Muscle of arm (tissue), 12 donors: ENCODE measurements around the gene ACTR1B. TPM values are rescaled to one million over a fixed set of nuclear protein-coding genes. Genes with fewer than 3 reads are reported as not detected.
"Not testable (repeated sequence)": the region's sequence is repeated elsewhere in the genome, so short reads cannot be mapped to it uniquely, and the experiment has no call there.

Source experiments
- DNase-seq: peaks from one replicate; pipeline ENCODE4 v3.0.0-alpha.2; 2013
- polyA plus RNA-seq, 12 donors: library from polyadenylated mRNA; unstranded; fragments of 120-200 nt; gene quantifications; one replicate each; pipeline ENCODE4 v1.2.1, GENCODE V29; 2013; ENCODE audit not compliant: insufficient read length in 12 of 12

ACTR1B gene
- polyA plus RNA-seq, 12 donors = 29.8 to 50.0 (median 43.0) TPM; not detected in 1

- DNase-seq = not testable (repeated sequence)
Measured at GRCh38 chr2:97622976-97623375, 40.9 kb downstream of the ACTR1B start.

- not testable (repeated sequence) for DNase-seq
Measured at GRCh38 chr2:97620492-97620891, 43.4 kb downstream of the ACTR1B start.

DNA sequence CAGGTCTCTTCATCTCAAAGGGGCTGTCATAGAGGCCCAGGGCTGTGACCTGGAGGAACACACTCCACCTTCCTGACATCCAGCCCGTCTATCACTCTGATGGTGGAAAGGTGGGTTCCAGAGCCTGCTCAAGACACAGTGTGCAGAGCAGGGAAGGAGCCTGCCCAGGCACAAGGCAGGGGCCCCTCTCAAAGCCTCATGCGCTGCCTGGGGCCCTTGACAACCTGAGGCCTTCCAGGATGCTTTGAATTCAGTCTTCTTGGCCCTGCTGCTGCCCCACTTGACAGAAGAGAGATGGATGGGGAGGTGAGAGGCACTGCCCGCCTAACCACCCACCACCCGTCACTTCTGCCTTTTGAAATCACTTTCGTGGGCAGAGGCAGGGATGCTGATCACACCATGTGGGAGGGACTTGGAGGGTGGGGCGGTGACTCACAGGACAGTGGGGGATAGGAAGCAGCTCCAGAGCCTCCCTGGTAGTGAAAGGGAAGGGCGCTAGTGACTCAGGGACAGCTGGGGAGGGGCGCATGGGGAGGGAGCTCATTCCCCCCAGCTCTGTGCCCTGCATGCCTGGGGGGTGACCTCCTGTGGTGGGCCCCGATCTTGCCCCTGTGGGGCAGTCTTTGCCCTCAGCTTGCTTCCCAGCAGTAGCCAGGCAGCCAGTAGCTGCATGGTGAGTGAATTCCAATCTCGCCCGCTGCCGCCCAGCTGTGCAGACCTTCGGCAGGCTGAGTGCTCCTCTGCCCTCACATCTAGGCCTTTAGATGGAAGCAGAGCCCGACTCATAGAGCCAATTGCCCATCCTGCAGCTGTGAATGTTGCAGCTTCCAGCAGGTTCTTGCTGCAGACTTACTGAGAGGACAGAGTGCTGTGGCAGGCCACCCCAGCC lies 44.7 kb downstream of the ACTR1B start:
- DNase-seq = not testable (repeated sequence)

DNA sequence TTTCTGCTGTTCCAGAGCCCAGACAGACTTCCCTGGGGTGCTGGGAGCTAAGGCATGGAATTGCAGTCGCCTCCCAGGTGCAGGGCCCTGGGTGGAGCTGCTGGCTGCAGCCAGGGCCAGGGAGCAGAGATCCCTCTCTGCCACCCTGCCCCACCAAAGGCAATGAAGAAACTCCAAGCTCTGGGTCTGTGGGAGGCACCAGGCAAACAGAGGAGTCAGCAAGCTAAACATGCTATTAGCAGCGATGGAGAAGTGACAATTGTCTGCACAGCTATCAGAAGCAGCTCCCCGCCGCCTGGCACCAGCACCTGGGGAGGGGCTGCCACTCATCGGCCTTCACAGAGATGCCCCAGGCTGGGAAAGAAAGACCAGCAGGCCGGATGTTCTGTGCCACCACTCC lies 45.9 kb downstream of the ACTR1B start:
- no peak for DNase-seq

GRCh38 chr2:97615746-97616145 lies 48.1 kb downstream of the ACTR1B start:
- not testable (repeated sequence) for DNase-seq

GRCh38 chr2:97611895-97612294 lies 51.9 kb downstream of the ACTR1B start:
- DNase-seq = not testable (repeated sequence)

DNA sequence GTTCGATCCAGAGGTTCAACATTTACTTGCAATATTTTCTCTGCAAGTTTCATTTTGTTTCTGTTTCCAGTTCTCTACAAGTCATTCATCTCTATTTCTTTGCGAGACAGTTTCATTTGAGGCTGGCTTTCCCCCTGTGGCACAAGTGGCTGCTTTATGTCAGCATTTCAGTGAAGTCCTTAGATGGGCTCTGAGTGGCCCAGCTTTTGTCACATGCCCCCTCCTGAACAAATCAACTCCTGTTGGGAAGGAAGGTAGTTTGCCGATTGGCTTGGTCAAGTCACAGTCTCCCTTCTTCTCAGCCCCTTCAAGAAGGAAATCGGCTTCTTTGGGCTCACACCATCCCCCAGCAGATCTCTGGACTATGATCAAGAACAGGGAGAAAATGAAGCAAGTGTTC lies 55.1 kb downstream of the ACTR1B start:
- DNase-seq = not testable (repeated sequence)

Other genes starting within 250 kb of the ACTR1B start
- 10 to 100 TPM in 10 of 12 donors, 1 to 10 TPM in 1, not detected in 1; 9.1 to 36.2 (median 21.9) TPM for gene ANKRD36B, start 74.2 kb downstream of the ACTR1B start, polyA plus RNA-seq
- gene COX5B, start 18.0 kb downstream of the ACTR1B start, polyA plus RNA-seq = 100 to 1,000 TPM in 11 of 12 donors, not detected in 1; 120 to 186 (median 161) TPM
- 10 to 100 TPM in 9 of 12 donors, 1 to 10 TPM in 1, not detected in 2; 6.6 to 31.4 (median 17.0) TPM for gene C2orf92, start 5.7 kb upstream of the ACTR1B start, polyA plus RNA-seq
- 1 to 10 TPM in 11 of 12 donors, not detected in 1; 1.5 to 9.0 (median 2.9) TPM for gene ZAP70, start 49.5 kb upstream of the ACTR1B start, polyA plus RNA-seq